ENCODE data around the gene JAM3.

The JAM3 gene

DNA sequence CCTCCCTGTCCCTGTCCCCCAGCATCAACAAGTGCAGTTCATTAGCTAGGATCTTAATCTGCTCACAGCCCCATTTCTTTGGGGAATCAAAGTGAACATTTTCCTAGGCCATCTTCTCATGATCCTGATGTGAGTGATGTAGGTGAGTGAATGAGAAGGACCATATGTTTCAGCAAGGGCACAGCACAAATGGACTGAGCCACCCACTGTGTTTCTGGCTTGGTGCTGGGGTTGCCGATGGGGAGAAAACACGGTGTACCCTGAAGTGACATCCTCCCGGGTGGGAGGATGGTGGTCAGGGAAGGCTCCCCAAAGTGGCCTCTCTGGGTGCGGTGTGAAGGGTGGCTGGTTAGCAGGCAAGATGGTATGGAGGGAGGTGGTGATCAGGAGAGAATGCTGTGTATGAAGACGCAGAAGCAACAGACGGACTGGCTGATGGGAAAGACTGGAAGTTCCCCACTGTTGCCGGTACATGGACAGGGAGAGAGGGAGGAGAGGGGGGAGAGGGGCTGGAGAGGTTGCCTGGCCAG is 72.2 kb downstream of the JAM3 start:
- FAIRE-seq (no peak), DNase-seq (ENCODE audit: insufficient read length, low spot score) (no peak)

DNA sequence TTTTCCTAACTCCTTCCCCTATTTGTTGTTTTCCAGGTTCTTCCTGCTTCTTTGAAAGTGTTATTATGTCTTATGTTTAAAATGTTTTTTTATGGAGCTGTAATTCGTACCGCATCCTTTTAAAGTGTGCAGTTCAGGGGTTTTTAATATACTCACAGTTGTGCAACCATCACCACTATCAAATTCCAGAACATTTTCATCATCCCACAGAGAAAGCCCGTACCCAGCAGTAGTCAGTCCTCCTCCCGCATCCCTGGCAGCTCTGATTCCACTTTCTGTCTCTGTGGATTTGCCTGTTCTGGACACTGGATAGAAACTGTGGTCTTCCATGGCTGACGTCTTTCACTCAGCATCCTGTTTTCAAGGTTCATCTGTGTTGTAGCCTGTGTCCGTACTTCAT is 73.7 kb downstream of the JAM3 start:
- no peak for FAIRE-seq
- no peak for DNase-seq (ENCODE audit: insufficient read length, low spot score)

DNA sequence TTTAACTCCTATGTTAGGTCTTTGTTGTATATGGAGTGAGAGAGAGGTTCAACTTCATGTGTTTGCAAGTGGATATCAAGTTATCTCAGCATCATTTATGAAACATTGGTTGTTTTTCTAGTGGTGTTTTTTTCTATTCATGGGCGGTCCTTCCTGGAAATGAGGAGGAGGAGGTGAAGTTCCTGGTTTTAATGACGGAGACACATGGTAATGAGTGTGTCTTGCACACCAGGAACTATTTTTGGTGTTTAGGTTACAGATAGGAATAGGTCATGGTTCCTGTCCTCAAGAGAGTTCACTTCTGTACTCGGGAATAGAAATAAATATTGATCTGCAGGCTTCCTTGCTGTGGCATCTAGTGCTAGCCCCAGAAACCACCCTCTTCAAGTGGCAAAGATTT is 74.9 kb downstream of the JAM3 start:
- no peak for FAIRE-seq
- DNase-seq (ENCODE audit: insufficient read length, low spot score), result no peak

DNA sequence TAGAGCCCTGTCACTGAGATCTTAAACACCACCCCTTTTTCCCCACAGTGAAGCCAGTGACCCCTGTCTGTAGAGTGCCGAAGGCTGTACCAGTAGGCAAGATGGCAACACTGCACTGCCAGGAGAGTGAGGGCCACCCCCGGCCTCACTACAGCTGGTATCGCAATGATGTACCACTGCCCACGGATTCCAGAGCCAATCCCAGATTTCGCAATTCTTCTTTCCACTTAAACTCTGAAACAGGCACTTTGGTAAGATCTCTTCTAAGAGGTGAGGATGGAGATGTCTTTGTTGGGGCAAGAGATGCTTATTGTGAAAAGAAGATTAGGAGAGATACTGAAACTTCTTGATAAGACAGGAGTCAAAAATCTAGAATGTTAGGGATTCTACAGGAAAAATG is 75.9 kb downstream of the JAM3 start:
- no peak for FAIRE-seq
- no peak for DNase-seq (ENCODE audit: insufficient read length, low spot score)

DNA sequence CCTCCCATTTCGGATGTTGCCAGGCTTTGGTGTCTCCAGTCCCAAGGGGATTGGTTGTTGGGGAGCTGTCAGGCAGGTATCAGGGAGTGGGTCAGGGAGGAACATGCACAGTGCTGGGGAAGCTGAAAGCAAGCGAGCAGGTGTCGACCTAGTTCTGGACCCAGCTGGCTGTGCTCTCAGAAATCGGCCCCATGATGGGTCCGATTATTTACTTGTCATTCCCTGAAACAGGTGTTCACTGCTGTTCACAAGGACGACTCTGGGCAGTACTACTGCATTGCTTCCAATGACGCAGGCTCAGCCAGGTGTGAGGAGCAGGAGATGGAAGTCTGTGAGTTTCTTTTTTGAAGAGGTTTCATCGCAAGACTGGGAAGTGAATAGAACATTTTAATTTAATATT is 76.8 kb downstream of the JAM3 start:
- no peak for DNase-seq (ENCODE audit: insufficient read length, low spot score)
- no peak for FAIRE-seq

DNA sequence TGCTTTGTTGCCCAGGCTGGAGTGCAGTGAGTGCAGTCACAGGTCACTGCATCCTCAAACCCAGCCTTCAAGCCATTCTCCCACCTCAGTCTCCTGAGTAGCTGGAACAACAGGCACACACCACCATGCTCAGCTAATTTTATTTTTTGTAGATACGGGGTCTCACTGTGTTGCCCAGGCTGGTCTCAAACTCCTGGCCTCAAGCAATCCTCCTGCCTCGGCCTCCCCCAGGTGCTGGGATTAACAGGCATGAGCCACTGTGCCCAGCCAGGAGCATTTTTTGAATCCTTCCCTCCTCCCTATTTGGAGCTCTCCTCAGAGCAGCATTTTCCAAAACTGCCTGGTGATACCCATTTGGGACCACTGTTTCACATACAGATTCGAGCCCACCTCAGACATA is 77.7 kb downstream of the JAM3 start:
- DNase-seq (ENCODE audit: insufficient read length, low spot score) (no peak), FAIRE-seq (no peak)

DNA sequence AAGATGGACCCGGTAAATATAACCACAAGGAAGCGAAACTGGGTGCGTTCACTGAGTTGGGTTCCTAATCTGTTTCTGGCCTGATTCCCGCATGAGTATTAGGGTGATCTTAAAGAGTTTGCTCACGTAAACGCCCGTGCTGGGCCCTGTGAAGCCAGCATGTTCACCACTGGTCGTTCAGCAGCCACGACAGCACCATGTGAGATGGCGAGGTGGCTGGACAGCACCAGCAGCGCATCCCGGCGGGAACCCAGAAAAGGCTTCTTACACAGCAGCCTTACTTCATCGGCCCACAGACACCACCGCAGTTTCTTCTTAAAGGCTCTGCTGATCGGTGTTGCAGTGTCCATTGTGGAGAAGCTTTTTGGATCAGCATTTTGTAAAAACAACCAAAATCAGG is 80.5 kb downstream of the JAM3 start:
- no peak for FAIRE-seq
- no peak for DNase-seq (ENCODE audit: insufficient read length, low spot score)

DNA sequence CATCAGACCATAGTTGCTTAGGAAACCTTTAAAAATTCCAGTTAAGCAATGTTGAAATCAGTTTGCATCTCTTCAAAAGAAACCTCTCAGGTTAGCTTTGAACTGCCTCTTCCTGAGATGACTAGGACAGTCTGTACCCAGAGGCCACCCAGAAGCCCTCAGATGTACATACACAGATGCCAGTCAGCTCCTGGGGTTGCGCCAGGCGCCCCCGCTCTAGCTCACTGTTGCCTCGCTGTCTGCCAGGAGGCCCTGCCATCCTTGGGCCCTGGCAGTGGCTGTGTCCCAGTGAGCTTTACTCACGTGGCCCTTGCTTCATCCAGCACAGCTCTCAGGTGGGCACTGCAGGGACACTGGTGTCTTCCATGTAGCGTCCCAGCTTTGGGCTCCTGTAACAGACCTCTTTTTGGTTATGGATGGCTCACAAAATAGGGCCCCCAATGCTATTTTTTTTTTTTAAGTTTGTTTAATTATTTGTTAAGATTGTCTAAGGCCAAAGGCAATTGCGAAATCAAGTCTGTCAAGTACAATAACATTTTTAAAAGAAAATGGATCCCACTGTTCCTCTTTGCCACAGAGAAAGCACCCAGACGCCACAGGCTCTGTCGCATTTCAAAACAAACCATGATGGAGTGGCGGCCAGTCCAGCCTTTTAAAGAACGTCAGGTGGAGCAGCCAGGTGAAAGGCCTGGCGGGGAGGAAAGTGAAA is 81.5 kb downstream of the JAM3 start:
- FAIRE-seq (no peak), DNase-seq (ENCODE audit: insufficient read length, low spot score) (no peak)

DNA sequence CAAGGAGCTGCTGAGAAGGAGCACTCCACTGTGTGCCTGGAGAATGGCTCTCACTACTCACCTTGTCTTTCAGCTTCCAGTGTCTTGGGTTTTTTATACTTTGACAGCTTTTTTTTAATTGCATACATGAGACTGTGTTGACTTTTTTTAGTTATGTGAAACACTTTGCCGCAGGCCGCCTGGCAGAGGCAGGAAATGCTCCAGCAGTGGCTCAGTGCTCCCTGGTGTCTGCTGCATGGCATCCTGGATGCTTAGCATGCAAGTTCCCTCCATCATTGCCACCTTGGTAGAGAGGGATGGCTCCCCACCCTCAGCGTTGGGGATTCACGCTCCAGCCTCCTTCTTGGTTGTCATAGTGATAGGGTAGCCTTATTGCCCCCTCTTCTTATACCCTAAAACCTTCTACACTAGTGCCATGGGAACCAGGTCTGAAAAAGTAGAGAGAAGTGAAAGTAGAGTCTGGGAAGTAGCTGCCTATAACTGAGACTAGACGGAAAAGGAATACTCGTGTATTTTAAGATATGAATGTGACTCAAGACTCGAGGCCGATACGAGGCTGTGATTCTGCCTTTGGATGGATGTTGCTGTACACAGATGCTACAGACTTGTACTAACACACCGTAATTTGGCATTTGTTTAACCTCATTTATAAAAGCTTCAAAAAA is 82.3 kb downstream of the JAM3 start:
- FAIRE-seq (no peak), DNase-seq (ENCODE audit: insufficient read length, low spot score) (no peak)

DNA sequence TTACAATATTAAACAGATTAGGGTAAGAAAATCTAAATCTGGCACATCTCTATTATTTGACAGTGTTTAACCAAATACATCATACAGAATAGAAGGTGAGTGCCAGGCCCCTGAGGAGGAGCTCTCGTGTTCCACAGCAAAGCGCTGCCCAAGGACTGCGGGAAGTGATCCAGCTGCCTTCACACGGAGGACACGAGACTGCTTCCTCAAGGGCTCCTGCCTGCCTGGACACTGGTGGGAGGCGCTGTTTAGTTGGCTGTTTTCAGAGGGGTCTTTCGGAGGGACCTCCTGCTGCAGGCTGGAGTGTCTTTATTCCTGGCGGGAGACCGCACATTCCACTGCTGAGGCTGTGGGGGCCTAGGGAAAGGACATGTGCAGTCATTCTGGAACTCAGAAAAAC is 83.8 kb downstream of the JAM3 start:
- no peak for FAIRE-seq
- no peak for DNase-seq (ENCODE audit: insufficient read length, low spot score)

DNA sequence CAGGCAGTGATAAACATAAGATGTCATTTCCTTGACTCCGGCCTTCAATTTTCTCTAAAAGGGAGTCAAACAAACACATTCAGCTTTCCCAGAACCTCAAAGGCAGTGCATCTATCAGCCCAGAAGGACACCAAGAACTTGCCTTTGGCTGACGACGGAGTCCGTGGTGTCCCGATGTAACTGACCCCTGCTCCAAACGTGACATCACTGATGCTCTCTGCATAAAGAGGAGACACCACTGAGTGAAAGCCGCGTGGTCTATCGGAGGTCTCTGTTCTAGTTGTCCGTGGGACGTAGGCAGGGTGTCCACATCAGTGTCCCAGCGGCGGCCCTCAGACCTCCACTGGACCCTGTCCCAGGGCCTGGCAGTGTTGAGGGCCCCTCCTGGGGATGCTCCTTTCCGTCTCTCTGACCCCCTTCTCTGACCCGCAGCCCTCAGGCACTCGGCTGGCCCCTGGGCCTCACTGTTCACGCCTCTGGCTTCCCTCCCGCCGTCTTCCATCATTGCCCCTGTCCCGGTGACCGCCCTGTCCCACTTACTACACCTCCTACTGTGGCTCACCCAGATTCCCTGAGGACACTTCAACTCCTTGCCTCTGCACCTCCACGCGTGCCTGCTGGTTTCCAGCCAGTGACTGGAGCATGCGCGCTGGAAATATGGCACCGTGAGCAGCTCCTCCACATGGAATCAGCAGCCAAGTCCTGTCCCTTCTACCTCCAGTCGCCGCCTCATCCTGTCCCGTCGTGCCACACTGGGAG is 84.5 kb downstream of the JAM3 start:
- no peak for DNase-seq (ENCODE audit: insufficient read length, low spot score)
- FAIRE-seq, result no peak

DNA sequence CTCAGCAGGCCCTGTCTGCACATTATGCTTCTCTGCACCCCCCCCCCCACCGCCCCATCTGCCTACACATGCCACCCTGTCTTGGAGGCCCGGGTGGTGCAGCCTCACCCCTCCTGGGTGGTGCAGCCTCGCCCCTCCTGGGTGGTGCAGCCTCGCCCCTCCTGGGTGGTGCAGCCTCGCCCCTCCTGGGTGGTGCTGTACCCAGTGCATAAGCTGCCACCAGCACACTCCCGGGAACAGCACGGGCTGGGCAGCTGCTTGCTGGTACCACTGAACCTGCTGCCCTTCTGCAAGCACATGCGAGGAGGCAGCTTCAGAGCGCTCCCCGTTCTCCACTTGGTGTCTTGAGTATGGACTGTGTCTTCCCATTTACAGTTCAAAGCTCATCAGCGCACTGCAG is 85.6 kb downstream of the JAM3 start:
- DNase-seq (ENCODE audit: insufficient read length, low spot score) (no peak), FAIRE-seq (no peak)

DNA sequence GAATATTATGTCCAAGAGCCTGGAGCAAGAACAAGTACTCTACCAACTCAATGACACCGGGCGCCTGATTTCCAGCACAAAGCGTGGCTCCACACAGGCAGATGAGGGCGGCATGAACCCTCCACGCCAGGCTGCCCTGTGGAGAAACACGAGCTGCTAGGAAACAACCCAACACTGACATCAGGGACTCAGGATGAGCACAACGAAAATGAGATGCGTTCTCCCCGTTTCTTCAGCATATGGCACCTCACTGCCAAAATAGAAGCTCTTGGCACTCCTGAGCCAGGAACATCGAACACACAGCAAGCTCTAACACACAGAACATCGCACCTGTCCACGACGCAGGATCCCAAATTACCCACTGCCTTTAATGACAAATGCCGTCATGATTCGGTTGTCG is 86.6 kb downstream of the JAM3 start:
- DNase-seq (ENCODE audit: insufficient read length, low spot score), result no peak
- no peak for FAIRE-seq

DNA sequence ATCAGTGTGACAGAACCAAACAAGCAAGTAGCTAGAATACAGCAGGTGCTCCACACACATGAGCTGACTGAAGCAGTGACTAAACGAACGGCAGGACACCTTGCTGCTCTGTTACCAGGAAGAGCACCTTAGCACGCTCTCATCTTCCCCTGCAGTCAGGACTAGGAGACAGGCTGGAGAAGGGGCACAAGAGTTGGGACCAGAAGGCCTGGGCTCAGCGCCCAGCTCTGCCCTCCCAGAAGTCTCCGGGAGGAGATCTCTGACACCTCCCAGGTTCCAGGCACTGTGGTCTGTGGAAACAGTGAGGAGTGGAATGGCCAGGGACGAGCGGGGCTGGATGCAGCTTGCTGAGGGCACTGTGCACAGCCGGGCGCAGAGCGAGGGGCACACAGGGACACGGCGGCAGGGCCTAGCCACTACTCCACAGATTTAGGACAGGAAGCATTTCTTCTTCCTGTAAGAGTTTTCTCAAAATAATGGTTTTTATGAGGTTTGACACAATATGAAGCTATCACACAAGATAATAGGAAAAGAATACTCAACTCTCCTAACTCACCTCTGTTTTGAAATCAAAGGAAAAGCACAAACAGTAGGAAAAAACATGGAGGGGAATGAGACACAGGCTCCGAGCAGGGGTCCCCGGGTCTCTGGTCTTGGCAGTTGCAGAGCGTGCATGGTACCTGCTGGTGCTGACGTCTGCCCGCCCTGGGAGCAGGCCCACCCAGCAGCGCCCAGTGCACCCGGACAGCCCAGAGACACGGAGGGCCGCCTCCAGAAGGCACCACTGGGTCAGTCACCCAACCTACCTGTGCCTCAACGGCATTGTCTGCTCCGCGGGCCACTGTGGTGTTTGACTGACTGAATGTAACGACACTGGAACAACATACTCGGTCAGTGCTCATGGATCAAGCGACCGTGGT is 87.3 kb downstream of the JAM3 start:
- no peak for FAIRE-seq
- DNase-seq (ENCODE audit: insufficient read length, low spot score), result no peak

DNA sequence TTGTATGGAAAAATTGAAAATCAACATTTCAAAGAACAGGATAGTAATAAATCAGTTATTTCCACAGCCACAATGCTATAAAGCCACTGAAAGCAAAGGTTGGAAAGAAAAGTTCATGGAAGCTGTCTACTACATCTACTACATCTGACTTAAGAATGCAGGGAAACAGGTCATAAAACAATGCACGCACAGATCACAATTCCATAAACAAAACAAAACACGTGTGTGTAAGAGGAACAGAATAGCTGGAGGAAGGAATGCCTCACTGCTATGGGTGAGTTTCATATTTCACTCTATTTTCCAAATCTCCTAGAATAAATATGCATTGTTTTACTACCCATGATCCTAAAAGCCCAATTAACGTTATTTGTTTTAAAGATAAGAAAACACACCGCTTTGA is 88.6 kb downstream of the JAM3 start:
- DNase-seq (ENCODE audit: insufficient read length, low spot score) (no peak), FAIRE-seq (no peak)

DNA sequence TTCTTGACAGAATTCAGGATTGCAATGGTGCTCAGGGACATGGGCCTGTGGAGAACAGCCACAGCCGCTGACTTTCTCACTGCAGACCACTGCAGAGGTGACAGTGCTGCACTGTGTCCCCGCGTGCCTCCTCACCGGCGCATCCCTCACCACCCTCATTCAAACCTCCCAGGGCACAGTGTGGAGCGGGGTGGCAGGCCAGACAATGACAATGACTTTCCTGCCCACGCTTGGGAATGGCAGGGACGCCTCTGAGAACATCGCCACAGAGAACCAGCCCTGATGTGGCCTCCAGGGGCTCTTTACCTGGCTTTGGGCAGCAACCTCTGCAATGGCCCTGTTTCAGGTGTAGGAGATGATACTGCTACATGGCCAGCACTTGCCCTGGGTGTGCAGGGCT is 89.2 kb downstream of the JAM3 start:
- DNase-seq (ENCODE audit: insufficient read length, low spot score) (no peak), FAIRE-seq (no peak)

DNA sequence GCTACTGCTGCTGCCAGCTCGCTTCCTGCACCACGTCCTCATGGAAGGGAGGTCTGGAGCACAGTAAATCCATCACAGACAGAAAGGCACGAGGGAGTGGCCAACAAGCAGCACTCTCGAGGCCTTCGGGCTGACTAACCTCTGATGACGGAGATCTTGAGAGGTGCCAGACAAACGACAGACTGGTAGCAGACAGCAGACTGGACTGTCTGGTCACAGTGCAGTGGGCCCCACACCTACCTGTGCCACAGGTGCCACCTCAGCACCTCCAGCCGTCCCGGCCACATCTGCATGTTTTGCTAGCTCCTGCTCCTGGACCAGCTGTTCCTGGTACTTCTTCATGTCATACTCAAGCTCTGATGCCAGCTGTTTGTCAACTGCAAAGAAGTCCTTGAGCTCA is 90.8 kb downstream of the JAM3 start:
- no peak for FAIRE-seq

DNA sequence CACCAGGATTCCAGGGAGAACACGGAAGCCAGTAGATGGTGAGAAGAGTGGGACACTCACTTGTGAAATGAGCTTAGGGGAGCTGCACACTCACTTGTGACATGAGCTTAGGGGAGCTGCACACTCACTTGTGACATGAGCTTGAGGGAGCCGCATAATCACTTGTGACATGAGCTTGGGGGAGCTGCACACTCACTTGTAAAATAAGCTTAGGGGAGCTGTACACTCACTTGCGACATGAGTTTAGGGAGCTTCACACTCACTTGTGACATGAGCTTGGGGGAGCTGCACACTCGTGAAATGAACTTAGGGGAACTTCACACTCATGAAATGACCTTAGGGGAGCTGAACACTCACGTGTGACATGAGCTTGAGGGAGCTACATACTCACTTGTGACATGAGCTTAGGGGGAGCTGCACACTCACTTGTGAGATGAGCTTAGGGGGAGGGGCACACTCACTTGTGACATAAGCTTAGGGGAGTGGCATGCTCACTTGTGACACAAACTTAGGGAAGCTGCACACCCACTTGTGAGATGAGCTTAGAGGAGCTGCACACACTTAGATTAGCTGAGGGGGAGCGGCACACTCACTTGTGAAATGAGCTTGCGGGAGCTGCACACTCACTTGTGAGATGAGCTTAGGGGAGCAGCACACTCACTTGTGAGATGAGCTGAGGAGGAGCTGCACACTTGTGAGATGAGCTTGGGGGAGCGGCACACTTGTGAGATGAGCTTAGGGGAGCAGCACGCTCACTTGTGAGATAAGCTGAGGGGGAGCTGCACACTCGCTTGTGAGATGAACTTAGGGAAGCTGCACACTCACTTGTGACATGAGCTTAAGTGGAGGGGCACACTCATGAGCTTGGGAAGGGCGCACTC is 95.9 kb downstream of the JAM3 start:
- DNase-seq (ENCODE audit: insufficient read length, low spot score) (no peak), FAIRE-seq (no peak)

More for the DNA sequence above, 90.8 kb downstream of the JAM3 start:
- no peak for DNase-seq (ENCODE audit: insufficient read length, low spot score)

DNA sequence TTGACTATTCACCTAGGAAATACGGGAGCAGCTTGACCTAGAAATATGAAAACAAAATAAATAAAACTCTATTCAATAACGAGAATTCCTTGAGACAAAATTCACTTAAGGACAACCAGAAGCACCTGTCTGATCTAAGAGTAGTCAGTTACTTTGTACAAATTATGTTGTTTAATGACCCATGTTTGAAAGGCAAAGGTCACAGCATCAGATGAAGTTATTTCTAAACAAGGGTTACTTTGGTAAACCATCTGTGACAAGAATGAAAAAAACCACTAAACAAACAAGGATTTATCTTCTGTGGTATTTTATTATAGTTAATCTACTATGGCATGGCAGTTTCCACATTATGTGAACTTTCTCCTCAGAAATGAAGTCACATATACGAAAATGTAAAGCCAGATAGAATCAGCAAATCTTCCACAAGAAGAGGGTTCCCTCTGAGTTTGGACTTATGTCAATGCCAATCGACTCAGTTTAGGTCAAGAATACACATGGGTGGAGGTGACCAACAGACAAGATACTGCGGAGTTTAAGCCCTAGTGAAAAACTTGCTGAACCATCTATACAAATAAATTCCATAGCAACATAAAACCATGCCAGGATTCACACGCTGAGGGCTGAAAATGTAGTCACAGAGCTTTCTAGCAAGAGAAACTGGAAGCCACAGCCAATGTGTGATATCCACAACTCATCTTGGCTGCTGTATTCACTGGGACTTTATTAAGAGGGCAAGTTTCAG is 101.5 kb downstream of the JAM3 start:
- FAIRE-seq (no peak), DNase-seq (ENCODE audit: insufficient read length, low spot score) (no peak)
